ENCODE results near the gene G2E3. TPM values are rescaled to one million over a fixed set of nuclear protein-coding genes. Genes with fewer than 3 reads are reported as not detected.

The G2E3 gene
- 22.1 and 30.2 TPM in 2 replicates for total RNA-seq

GRCh38 chr14:30558675-30559555 is at the start of gene G2E3:
Gene G2E3 (plus strand): TSS chr14:30559158. CDS start chr14:30581080, 21,922 bp downstream.

GRCh38 chr14:30621940-30622830 is 63.2 kb downstream of the G2E3 start, which contains the start of gene SCFD1:
Gene SCFD1 (plus strand): TSS chr14:30622319. CDS start chr14:30622339, 20 bp downstream.

Other genes starting within 250 kb of the G2E3 start
- gene SCFD1, start 63.2 kb downstream of the G2E3 start, total RNA-seq = 68.5 and 79.9 TPM in 2 replicates

All from epithelial cell of umbilical artery (primary cell).